GM18907 (cell line): ENCODE results near the gene PRPS2.
A peak's percentile ranks its signal among the peaks of the same experiment; 100 is the strongest.

ENCODE experiments used
- ATAC-seq: cut with Tn5 transposase; IDR thresholded peaks from one replicate; pipeline ENCODE4 v1.9.1; 2021; ENCODE audit warnings: mild to moderate bottlenecking, moderate library complexity; ENCODE audit not compliant: unreplicated experiment

Gene PRPS2

GRCh38 chrX:12811658-12812057 lies 20.4 kb downstream of the PRPS2 start:
- no peak for ATAC-seq

- no peak for ATAC-seq
Measured at GRCh38 chrX:12814420-12814819, 23.2 kb downstream of the PRPS2 start.

- ATAC-seq = no peak
Measured at GRCh38 chrX:12817528-12817927, 26.3 kb downstream of the PRPS2 start.

DNA sequence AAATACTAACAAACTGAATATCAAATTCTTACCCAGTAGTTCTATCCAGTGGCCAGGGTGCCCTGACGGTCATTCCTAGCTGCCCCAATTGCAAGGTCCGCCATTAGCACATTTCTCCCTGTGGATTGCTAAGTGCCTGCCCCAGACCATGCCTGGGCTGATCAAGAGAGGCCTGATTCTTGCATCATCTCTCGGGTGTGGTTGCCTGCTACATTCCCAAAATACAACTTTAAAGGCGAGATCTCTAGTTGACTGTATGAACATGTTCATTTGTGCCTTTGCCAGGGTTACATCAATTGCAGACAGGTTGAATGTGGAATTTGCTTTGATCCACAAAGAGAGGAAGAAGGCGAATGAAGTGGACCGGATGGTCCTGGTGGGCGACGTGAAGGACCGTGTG lies 28.0 kb downstream of the PRPS2 start:
- ATAC-seq = no peak

- ATAC-seq = no peak
Measured at GRCh38 chrX:12820737-12821136, 29.5 kb downstream of the PRPS2 start.

GRCh38 chrX:12824944-12825343 lies 33.7 kb downstream of the PRPS2 start:
- ATAC-seq = no peak

GRCh38 chrX:12825801-12826200 lies 34.6 kb downstream of the PRPS2 start:
- ATAC-seq = no peak

DNA sequence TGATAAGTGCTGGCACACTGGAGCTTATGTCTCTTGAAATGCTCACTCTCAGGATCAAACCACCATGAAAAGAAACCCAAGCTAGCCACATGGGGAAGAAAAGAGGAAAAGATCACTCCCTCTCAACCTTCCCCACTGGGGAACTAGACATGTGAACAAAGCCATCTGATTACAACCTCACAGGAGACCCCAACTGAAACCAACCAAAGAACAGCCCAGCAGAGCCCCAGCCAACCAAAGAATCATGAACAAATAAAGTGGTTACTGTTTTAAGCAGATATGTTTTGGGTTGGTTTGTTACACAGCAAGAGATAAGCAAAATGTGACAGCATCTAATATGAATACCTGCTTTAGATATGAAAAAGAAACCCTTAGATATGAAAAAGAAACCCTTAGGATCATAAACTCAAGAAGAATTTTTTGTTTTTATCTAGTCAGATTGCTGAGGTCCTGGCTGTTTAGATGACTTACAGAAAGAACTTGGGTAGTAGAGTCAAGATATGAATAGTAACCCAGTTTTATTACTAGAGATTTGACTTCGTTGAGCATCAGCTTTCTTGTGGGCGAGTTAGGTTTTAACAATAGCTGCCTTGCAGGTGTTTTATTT lies 52.0 kb downstream of the PRPS2 start:
- no peak for ATAC-seq

DNA sequence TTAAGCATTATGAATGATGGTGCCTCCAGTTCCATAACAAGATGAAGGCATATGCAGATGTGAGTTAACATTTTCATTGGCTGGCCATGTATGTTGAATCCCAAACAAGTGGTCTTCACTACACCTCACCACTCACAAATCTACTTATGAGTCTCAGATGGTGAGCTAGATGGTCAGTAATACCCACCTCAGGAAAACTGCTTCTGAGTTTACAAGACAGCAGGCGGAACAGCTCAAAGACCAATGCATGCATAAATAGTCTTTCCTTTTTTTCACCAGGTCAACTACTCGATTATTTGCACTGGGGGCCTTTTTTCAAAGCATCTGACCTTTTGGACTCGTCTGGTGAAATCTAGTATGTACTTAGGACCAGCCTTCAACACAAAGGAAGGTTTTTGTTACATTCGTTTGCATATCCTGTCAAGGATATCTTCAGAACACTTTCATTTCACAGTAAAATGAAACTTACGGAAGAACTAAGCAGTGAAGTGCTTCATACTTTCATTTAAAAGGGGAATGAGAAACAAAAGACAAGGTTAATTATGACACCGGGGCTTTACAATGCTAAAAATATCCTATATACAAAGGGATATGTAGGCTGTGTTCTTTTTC lies 52.6 kb downstream of the PRPS2 start:
- ATAC-seq = peak; percentile 89

DNA sequence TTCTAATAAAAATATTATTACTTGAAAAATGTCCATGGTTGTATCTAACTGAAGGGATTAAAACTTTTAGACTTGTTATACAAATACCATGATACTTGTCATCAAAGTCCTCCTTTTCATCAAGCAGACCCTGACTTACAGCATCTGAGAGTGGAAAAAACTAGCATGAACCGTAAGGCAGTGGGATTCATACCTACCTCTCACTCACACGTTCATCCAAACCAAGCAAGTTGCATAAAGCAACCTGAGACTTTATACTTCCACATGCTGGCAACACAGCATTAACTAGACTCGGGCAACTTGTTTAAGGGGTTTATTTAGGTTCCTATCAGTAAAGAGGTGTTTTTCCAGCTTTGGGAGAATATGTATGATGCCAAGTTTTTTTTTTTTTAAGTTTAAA lies 53.1 kb downstream of the PRPS2 start:
- ATAC-seq = peak; percentile 30

- no peak for ATAC-seq
Measured at GRCh38 chrX:12865359-12865758, 74.1 kb downstream of the PRPS2 start.

GRCh38 chrX:12866451-12867377 lies 75.5 kb downstream of the PRPS2 start, which contains the start of gene TLR7:
TSS of gene TLR7 (plus strand) at chrX:12867072. CDS start at chrX:12867579, 507 bp downstream.
- ATAC-seq = no peak

- ATAC-seq = no peak
Measured at GRCh38 chrX:12867685-12868084, 76.5 kb downstream of the PRPS2 start.

DNA sequence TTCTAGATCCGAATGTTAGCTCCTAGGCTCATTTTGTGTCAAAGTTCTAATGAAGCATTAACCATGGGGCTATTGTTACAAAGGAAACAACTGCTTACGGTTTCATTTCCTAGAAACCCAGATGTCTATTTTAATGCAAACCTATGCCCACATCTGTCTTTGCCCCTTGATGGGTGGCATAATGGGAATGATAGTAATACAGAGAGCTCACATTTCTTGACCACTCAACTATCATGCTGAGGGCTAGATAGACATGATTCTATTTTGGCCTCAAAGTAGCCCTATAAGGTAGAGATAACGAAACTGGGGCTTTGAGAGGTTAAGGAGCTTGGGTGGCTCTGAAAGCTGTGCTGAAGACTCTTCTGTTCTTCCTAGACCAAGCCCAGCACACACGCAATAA lies 77.5 kb downstream of the PRPS2 start:
- ATAC-seq = peak; percentile 72

GRCh38 chrX:12871257-12871656 lies 80.0 kb downstream of the PRPS2 start:
- ATAC-seq = no peak

- ATAC-seq = no peak
Measured at GRCh38 chrX:12872741-12873140, 81.5 kb downstream of the PRPS2 start.
